ENCODE measurements around the gene BLTP3A.
"Not testable (repeated sequence)": the region's sequence is repeated elsewhere in the genome, so short reads cannot be mapped to it uniquely, and the experiment has no call there.

The BLTP3A gene

GRCh38 chr6:34791701-34792604 lies at the start of gene BLTP3A:
BLTP3A (plus strand) TSS chr6:34792083; CDS start chr6:34792251, 168 bp downstream.
- no peak for DNase-seq

GRCh38 chr6:34742094-34742493 lies 49.8 kb upstream of the BLTP3A start:
- DNase-seq = no peak

GRCh38 chr6:34743625-34744293 lies 48.1 kb upstream of the BLTP3A start:
- DNase-seq = no peak

GRCh38 chr6:34744294-34744647 lies 47.6 kb upstream of the BLTP3A start:
- DNase-seq = not testable (repeated sequence)

GRCh38 chr6:34745277-34746103 lies 46.4 kb upstream of the BLTP3A start:
- no peak for DNase-seq

GRCh38 chr6:34746104-34746846 lies 45.6 kb upstream of the BLTP3A start:
- no peak for DNase-seq

- DNase-seq = no peak
Observed at GRCh38 chr6:34748757-34749156, 43.1 kb upstream of the BLTP3A start.

- DNase-seq = not testable (repeated sequence)
Observed at GRCh38 chr6:34756513-34756856, 35.4 kb upstream of the BLTP3A start.

- DNase-seq = no peak
Observed at GRCh38 chr6:34757687-34758274, 34.1 kb upstream of the BLTP3A start.

GRCh38 chr6:34760108-34760507 lies 31.8 kb upstream of the BLTP3A start:
- DNase-seq = no peak

- DNase-seq = not testable (repeated sequence)
Observed at GRCh38 chr6:34761681-34762080, 30.2 kb upstream of the BLTP3A start.

GRCh38 chr6:34768148-34768547 lies 23.7 kb upstream of the BLTP3A start:
- DNase-seq = no peak

- no peak for DNase-seq
Observed at GRCh38 chr6:34771727-34772126, 20.2 kb upstream of the BLTP3A start.

GRCh38 chr6:34772940-34773339 lies 18.9 kb upstream of the BLTP3A start:
- DNase-seq = no peak

- no peak for DNase-seq
Observed at GRCh38 chr6:34773916-34774315, 18.0 kb upstream of the BLTP3A start.

- no peak for DNase-seq
Observed at GRCh38 chr6:34774967-34775366, 16.9 kb upstream of the BLTP3A start.

- DNase-seq = not testable (repeated sequence)
Observed at GRCh38 chr6:34785375-34785774, 6.5 kb upstream of the BLTP3A start.

GRCh38 chr6:34787152-34787551 lies 4.7 kb upstream of the BLTP3A start:
- not testable (repeated sequence) for DNase-seq

GRCh38 chr6:34788111-34788510 lies 3.8 kb upstream of the BLTP3A start:
- DNase-seq = no peak

GRCh38 chr6:34791164-34791700 lies 651 bp upstream of the BLTP3A start:
- DNase-seq = peak in 1 of 2 experiments; percentile 10

GRCh38 chr6:34792605-34793500 lies 970 bp downstream of the BLTP3A start:
- no peak for DNase-seq
